ENCODE results near the gene IFT88.

- TF ChIP-seq CTCF (IDR thresholded peaks at IDR 0.05) (no peak), POLR2A (IDR thresholded peaks at IDR 0.05) (no peak)
Observed at GRCh38 chr13:20702915-20703779, 136.2 kb downstream of the IFT88 start, which contains the start of gene IL17D.

Data from uterus (tissue), 2 donors.